Right kidney (tissue), 1 donor: Measurements from ENCODE around the gene TMEM168.

Source experiments
- DNase-seq: peaks from one replicate; pipeline ENCODE4 v3.0.0-alpha.2; 2016

Gene TMEM168

DNA sequence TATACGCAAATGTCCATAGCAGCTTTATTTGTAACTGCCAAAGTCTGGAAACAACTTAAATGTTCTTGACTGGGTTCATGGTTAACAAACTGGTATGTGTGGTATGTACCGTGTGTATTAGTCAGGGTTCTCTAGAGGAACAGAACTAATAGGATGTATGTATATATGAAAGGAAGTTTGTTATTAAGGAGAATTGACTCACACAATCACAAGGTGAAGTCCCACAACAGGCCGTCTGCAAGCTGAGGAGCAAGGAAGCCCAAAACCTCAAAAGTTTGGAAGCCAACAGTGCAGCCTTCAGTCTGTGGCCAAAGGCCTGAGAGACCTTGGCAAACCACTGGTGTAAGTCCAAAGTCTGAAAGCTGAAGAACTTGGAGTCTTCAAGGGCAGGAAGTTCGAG is 66.8 kb downstream of the TMEM168 start:
- DNase-seq: no peak

DNA sequence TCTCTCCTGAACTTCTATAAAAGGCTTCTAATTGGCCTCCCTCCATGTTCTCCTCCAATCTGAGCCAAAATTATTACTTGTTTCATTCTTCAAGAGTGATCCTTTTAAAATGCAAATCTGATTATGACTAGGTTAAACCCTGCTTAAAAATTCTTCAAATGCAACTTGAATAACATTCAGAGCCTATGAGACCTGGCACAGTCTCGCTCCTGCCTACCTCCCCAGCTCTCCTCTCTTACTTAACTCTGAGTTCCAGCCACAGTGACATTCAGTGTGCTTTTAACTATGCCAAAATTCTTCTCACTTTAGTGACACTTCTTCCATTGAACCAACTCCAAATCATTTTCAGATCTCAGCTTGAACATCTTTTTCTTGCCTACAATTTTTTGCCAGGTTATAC is 68.8 kb downstream of the TMEM168 start:
- no peak for DNase-seq

DNA sequence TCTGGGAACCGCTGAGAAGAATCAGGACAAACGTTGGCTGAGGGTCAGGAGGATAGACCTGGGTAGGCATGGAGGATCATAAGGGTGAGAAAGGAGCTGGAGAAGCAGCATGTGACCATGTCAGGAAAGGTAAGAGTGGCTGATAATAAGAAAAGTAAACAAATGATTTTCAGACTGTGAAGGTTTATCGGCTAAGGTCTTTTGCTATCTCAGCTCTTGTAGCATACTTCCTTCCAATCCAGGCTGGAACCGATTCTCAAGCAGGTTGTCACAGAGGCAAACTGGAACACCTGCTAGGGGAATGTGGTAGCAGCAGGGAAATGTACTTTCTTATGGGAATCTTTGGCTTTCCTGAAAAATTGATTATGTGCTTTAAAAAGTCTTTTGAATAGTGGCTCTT is 74.7 kb downstream of the TMEM168 start:
- DNase-seq: no peak

DNA sequence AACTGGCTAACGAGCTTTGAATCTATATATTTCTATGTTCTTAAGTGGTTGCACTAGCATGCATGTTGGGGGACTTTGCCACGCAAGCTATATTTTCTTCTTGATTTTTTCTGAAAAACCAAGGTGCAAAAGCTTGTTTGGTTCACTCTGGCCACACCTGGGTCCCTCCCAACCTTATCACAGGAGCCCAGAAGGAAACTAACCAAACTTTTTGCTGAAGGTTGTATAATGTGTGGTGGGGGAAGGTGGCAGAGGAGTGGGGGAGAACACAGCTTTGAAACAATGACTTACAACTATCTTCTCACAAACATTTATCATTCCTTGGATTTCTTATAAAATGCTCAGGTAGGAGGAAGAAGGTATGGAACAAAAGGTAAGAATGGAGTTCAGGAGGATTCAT is 75.3 kb downstream of the TMEM168 start:
- DNase-seq: no peak
